GM12878 (cell line): ENCODE data around the gene CDK5RAP3. TPM values are rescaled to one million over a fixed set of nuclear protein-coding genes. Genes with fewer than 3 reads are reported as not detected.

Source experiments
- ASH2L ChIP-seq: fragments of 300-600, 200-600 bp; sonication (generic); IDR thresholded peaks from 2 replicates; pipeline ENCODE4 v1.6.1; 2017; ENCODE audit warnings: low read depth, mild to moderate bottlenecking, borderline replicate concordance
- CBX5 ChIP-seq: sonication (generic); IDR thresholded peaks from 2 replicates; pipeline ENCODE4 v1.6.1; 2016; ENCODE audit warnings: low read depth, moderate library complexity, mild to moderate bottlenecking, inconsistent platforms
- EED ChIP-seq: sonication (generic); IDR thresholded peaks from 2 replicates; pipeline ENCODE4 v1.6.1; 2016; ENCODE audit warnings: antibody characterized with exemption, low read depth
- HCFC1 ChIP-seq: fragments of 150-350 bp; IDR thresholded peaks from 2 replicates; pipeline ENCODE4 v1.6.1; 2014; ENCODE audit warnings: low read length
- HDGF ChIP-seq: fragments of 450-650 bp; IDR thresholded peaks from 2 replicates; pipeline ENCODE4 v1.6.1; 2016; ENCODE audit warnings: antibody characterized with exemption
- MEF2B ChIP-seq: fragments of 450-650 bp; IDR thresholded peaks from 2 replicates; pipeline ENCODE4 v1.6.1; 2018; ENCODE audit warnings: mild to moderate bottlenecking, moderate library complexity; ENCODE audit not compliant: partially characterized antibody, poor library complexity, severe bottlenecking
- MYB ChIP-seq: fragments of 150-350 bp; IDR thresholded peaks from 2 replicates; pipeline ENCODE4 v1.6.1; 2014; ENCODE audit warnings: mild to moderate bottlenecking, low read depth, low read length, borderline replicate concordance
- NFYA ChIP-seq: IDR thresholded peaks from 2 replicates; pipeline ENCODE4 v1.6.1; 2011; ENCODE audit warnings: low read depth, mild to moderate bottlenecking, low read length, improper control_type of control experiment, borderline replicate concordance
- NFYB ChIP-seq: IDR thresholded peaks from 2 replicates; pipeline ENCODE4 v1.6.1; 2011; ENCODE audit warnings: low read depth, mild to moderate bottlenecking, low read length, improper control_type of control experiment, moderate library complexity; ENCODE audit not compliant: insufficient read depth
- NRF1 ChIP-seq: conservative IDR thresholded peaks from 2 replicates; pipeline ENCODE4 v1.6.1; 2011; ENCODE audit warnings: mild to moderate bottlenecking, low read depth, low read length, improper control_type of control experiment
- PAX8 ChIP-seq: fragments of 450-650 bp; IDR thresholded peaks from 2 replicates; pipeline ENCODE4 v1.6.1; 2017; ENCODE audit warnings: mild to moderate bottlenecking, moderate library complexity
- RELA ChIP-seq: fragments of 450-650 bp; IDR thresholded peaks from 2 replicates; pipeline ENCODE4 v1.8.0; 2014; ENCODE audit warnings: borderline replicate concordance; ENCODE audit not compliant: partially characterized antibody
- SMARCA5 ChIP-seq: fragments of 450-650 bp; IDR thresholded peaks from 2 replicates; pipeline ENCODE4 v1.6.1; 2017; ENCODE audit warnings: mild to moderate bottlenecking
- SPI1 ChIP-seq: IDR thresholded peaks from 2 replicates; pipeline ENCODE4 v1.6.1; 2011; ENCODE audit warnings: low read depth, mild to moderate bottlenecking, low read length, moderate library complexity, borderline replicate concordance; ENCODE audit not compliant: insufficient read depth
- TAF1 ChIP-seq: IDR thresholded peaks from 2 replicates; pipeline ENCODE4 v1.6.1; 2011; ENCODE audit warnings: mild to moderate bottlenecking, low read depth, low read length, borderline replicate concordance
- TCF3 ChIP-seq: IDR thresholded peaks from 2 replicates; pipeline ENCODE4 v1.6.1; 2012; ENCODE audit warnings: low read depth, mild to moderate bottlenecking, low read length, borderline replicate concordance; ENCODE audit not compliant: insufficient read depth
- ZNF384 ChIP-seq: IDR thresholded peaks from 2 replicates; pipeline ENCODE4 v1.6.1; 2012; ENCODE audit warnings: low read depth, mild to moderate bottlenecking, low read length, improper control_type of control experiment, borderline replicate concordance
- polyA plus RNA-seq, 11 experiments: library from polyadenylated mRNA; depleted of rRNA in 4 of 11; unstranded in 6 of 11; stranded (reverse) in 5 of 11; fragments of >200 nt; fragmentation: Nextera tagmentation in 4 of 11; fragmentation: Illumina TruSeq in 1 of 11; extraction: Ambion mirVana in 4 of 11; extraction: Trizol in 1 of 11; gene quantifications; 1 replicate in 1 of 11; 2 replicates in 10 of 11; pipeline versions ENCODE4 v1.2.1 to v1.2.3, GENCODE V29; 2011 to 2016; ENCODE audit warnings: inconsistent platforms in 2 of 11, missing spikeins in 2 of 11, low read depth in 1 of 11
- total RNA-seq, 4 experiments: library from RNA; depleted of rRNA in 3 of 4; stranded (reverse); fragments of >200 nt in 3 of 4; fragmentation: Illumina TruSeq in 1 of 4; extraction: Trizol in 1 of 4; gene quantifications; 2 replicates each; pipeline versions ENCODE4 v1.2.1 to v1.2.3, GENCODE V29; 2013 to 2021
- TF ChIP-seq, protein P1 (sequence below): fragments of 450-650 bp; formaldehyde crosslinking; IDR thresholded peaks from 2 replicates; pipeline ENCODE4 v1.4.0; 2022; ENCODE audit warnings: mild to moderate bottlenecking, moderate library complexity
- TF ChIP-seq, protein P2 (sequence below): IDR thresholded peaks from 2 replicates; pipeline ENCODE4 v1.6.1; 2011; ENCODE audit warnings: borderline replicate concordance, low read depth, mild to moderate bottlenecking, moderate library complexity, mixed read lengths, low read length; ENCODE audit not compliant: insufficient read depth; ENCODE audit errors: extremely low read length
- TF ChIP-seq, protein P3 (sequence below): IDR thresholded peaks from 2 replicates; pipeline ENCODE4 v1.6.1; 2011; ENCODE audit warnings: low read depth, mild to moderate bottlenecking, low read length, moderate library complexity, borderline replicate concordance; ENCODE audit errors: extremely low read depth
- TF ChIP-seq, protein P4 (sequence below): IDR thresholded peaks from 2 replicates; pipeline ENCODE4 v1.6.1; 2011; ENCODE audit warnings: borderline replicate concordance, low read depth, mild to moderate bottlenecking, moderate library complexity, low read length; ENCODE audit not compliant: insufficient read depth, poor library complexity, severe bottlenecking
- TF ChIP-seq, protein P5 (sequence below): IDR thresholded peaks from 2 replicates; pipeline ENCODE4 v1.6.1; 2012; ENCODE audit warnings: low read depth, low read length, improper control_type of control experiment

CDK5RAP3 gene
- total and polyA plus RNA-seq, 10 of the 15 experiments (the other 5 are each of a cell fraction or from before 2014, with no cell fraction given): 69.4 to 237 (median 160) TPM

DNA sequence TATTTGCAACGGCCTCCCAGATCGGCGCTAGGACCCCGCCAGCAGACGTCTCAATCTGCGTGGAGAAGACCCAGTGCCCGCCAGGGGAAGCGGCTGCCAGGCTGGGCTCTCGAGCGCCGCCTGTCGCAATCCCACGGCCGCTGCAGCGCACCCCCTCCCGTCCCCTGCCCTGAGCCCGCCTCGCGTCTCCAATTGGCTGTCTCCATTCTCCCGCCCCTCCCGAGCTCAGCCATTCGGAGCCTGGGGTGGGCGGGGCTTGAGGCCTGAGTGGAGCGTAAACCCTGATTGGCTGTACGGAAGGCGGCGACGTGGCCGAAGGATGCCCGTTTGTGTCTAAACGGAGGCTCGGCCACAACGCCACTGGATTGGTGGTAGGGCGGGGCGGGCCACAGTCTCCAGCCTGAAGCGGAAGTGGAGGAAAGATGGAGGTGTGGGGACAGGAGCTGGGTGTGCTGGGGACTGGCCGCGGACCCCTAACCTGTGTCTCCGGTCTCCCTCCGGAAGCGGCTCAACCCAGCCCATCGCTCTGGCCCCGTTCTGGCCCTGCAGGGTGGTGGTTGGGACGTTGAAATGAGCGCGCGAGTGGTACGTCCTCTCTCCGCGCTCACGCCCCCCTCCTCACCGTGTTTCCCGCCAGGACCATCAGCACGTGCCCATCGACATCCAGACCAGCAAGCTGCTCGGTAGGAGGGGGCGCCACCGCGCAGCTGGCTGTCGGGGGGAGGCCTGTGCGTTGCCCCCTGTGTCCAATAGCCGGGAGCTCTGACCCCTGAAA lies at the start of gene CDK5RAP3 (continued):
- TF ChIP-seq, protein P1, sequence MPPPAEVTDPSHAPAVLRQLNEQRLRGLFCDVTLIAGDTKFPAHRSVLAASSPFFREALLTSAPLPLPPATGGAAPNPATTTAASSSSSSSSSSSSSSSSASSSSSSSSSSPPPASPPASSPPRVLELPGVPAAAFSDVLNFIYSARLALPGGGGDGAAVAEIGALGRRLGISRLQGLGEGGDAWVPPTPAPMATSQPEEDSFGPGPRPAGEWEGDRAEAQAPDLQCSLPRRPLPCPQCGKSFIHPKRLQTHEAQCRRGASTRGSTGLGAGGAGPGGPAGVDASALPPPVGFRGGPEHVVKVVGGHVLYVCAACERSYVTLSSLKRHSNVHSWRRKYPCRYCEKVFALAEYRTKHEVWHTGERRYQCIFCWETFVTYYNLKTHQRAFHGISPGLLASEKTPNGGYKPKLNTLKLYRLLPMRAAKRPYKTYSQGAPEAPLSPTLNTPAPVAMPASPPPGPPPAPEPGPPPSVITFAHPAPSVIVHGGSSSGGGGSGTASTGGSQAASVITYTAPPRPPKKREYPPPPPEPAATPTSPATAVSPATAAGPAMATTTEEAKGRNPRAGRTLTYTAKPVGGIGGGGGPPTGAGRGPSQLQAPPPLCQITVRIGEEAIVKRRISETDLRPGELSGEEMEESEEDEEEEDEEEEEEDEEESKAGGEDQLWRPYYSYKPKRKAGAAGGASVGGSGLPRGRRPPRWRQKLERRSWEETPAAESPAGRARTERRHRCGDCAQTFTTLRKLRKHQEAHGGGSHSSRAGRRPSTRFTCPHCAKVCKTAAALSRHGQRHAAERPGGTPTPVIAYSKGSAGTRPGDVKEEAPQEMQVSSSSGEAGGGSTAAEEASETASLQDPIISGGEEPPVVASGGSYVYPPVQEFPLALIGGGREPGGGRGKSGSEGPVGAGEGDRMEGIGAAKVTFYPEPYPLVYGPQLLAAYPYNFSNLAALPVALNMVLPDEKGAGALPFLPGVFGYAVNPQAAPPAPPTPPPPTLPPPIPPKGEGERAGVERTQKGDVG (CRISPR knock-in tag): no peak
- TF ChIP-seq CBX5 (no peak), SMARCA5 (peak; percentile 88), TAF1 (peak; percentile 84), NFYB (peak; percentile 90), PAX8 (no peak), RELA (no peak), TCF3 (no peak), HCFC1 (no peak), NRF1 (no peak), MYB (0 out of 2 replicates have a peak, but pooled peaks have one; percentile 47), HDGF (peak; percentile 99), ZNF384 (no peak), SPI1 (peak; percentile 77; the same call in 1 of the 2 replicates), MEF2B (no peak), EED (peak; percentile 12; the same call in 1 of the 2 replicates), ASH2L (no peak), NFYA (no peak)
- TF ChIP-seq, protein P2, sequence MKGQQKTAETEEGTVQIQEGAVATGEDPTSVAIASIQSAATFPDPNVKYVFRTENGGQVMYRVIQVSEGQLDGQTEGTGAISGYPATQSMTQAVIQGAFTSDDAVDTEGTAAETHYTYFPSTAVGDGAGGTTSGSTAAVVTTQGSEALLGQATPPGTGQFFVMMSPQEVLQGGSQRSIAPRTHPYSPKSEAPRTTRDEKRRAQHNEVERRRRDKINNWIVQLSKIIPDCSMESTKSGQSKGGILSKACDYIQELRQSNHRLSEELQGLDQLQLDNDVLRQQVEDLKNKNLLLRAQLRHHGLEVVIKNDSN: peak; percentile 65
- TF ChIP-seq, protein P3, sequence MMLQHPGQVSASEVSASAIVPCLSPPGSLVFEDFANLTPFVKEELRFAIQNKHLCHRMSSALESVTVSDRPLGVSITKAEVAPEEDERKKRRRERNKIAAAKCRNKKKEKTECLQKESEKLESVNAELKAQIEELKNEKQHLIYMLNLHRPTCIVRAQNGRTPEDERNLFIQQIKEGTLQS: no peak
- TF ChIP-seq, protein P4, sequence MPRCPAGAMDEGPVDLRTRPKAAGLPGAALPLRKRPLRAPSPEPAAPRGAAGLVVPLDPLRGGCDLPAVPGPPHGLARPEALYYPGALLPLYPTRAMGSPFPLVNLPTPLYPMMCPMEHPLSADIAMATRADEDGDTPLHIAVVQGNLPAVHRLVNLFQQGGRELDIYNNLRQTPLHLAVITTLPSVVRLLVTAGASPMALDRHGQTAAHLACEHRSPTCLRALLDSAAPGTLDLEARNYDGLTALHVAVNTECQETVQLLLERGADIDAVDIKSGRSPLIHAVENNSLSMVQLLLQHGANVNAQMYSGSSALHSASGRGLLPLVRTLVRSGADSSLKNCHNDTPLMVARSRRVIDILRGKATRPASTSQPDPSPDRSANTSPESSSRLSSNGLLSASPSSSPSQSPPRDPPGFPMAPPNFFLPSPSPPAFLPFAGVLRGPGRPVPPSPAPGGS: no peak
- TF ChIP-seq, protein P5, sequence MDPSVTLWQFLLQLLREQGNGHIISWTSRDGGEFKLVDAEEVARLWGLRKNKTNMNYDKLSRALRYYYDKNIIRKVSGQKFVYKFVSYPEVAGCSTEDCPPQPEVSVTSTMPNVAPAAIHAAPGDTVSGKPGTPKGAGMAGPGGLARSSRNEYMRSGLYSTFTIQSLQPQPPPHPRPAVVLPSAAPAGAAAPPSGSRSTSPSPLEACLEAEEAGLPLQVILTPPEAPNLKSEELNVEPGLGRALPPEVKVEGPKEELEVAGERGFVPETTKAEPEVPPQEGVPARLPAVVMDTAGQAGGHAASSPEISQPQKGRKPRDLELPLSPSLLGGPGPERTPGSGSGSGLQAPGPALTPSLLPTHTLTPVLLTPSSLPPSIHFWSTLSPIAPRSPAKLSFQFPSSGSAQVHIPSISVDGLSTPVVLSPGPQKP: peak; percentile 72
